ENCODE data around the gene UNC5B. TPM values are rescaled to one million over a fixed set of nuclear protein-coding genes. Genes with fewer than 3 reads are reported as not detected.

UNC5B gene
- total RNA-seq, 4 donors from 2014 or later: 2.2 to 3.7 (median 3.2) TPM

DNA sequence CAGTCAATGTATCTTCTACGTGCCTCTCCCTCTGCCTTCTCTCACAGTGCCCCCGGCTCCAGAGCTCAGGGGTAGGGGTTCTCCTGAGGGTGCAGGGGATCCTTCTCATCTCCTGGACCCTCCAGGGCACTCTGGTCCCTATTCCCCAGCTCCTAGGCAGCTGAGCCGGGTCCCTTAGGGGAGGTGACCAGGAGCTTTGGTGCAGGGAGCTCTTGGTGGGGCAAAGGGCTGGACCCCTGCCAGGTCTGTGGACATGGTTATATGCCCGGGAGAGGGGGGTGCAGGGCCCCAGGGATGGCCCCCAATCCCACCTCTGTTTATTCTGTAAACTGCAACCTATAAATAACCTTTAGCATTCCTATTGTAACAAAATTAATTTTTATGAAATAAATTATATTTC, 90.1 kb downstream of the UNC5B start:
- WGBS, 2 donors (ENCODE audit: low coverage in 1 of 2): 20% methylated on average over 1 of the region's 4 CpGs; no CpG with 5 or more reads in 1 of the 2 donors

GRCh38 chr10:71302874-71303568, 90.7 kb downstream of the UNC5B start:
- no peak for ATAC-seq
- no peaks in the 10 kb centered on the region for H3K9me3 ChIP-seq
- H3K27ac ChIP-seq: no peak overlapping the region
- H3K4me3 ChIP-seq: no peak overlapping the region
- 46 to 82% methylated on average over 4 to 8 of the region's 8 CpGs for WGBS, 2 donors (ENCODE audit: low coverage in 1 of 2)
- H3K27me3 ChIP-seq: no peaks in the 10 kb centered on the region
- peaks cover 0 to 10% of the 10 kb centered on the region in 2 donors for H3K36me3 ChIP-seq
- TF ChIP-seq EP300 (IDR thresholded peaks at IDR 0.05) (no peak), CTCF (IDR thresholded peaks at IDR 0.05) (peak in 3 of 4 experiments; percentile 32 to 59 (median 42))
- H3K4me1 ChIP-seq: no peaks in the 10 kb centered on the region

More for the DNA sequence above, 90.1 kb downstream of the UNC5B start:
- no peak for ATAC-seq
- H3K36me3 ChIP-seq: peaks cover 0 to 10% of the 10 kb centered on the region in 2 donors
- no peaks in the 10 kb centered on the region for H3K9me3 ChIP-seq
- H3K27me3 ChIP-seq: no peaks in the 10 kb centered on the region
- H3K4me1 ChIP-seq: no peaks in the 10 kb centered on the region
- H3K27ac ChIP-seq: no peak overlapping the region
- H3K4me3 ChIP-seq: no peak overlapping the region
- TF ChIP-seq EP300 (IDR thresholded peaks at IDR 0.05) (no peak), POLR2AphosphoS5 (IDR thresholded peaks at IDR 0.05) (no peak), POLR2A (IDR thresholded peaks at IDR 0.05) (no peak), CTCF (IDR thresholded peaks at IDR 0.05) (no peak)

GRCh38 chr10:71303569-71303907, 91.2 kb downstream of the UNC5B start:
- TF ChIP-seq EP300 (IDR thresholded peaks at IDR 0.05) (no peak), POLR2AphosphoS5 (IDR thresholded peaks at IDR 0.05) (no peak), CTCF (IDR thresholded peaks at IDR 0.05) (no peak)
- Histone ChIP-seq H3K27ac (no peak overlapping the region), H3K4me1 (no peaks in the 10 kb centered on the region), H3K36me3 (peaks cover 0 to 10% of the 10 kb centered on the region in 2 donors), H3K27me3 (no peaks in the 10 kb centered on the region), H3K4me3 (no peak overlapping the region), H3K9me3 (no peaks in the 10 kb centered on the region)
- 0 to 40% methylated on average over 1 of the region's 1 CpG for WGBS, 2 donors (ENCODE audit: low coverage in 1 of 2)
- ATAC-seq: no peak

DNA sequence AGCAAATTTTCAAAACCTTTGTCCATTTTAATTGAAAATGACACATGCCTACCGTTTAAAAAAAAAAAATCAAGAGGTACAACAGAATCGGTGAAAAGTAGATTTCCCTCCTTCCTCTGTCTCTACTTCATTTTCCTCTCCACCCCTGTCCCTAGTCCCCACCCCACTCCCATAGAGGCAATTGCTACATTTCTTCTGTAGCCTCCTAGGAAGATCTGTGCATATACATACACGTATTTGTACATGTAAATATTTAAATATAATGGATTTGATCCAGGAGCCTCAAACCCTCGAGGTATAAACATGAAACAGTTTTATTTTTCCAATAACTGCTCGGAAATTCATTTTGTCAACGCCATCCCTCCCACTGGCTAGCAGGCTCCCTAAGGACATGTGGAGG, 92.5 kb downstream of the UNC5B start:
- 56 to 57% methylated on average over 6 of the region's 6 CpGs for WGBS, 2 donors (ENCODE audit: low coverage in 1 of 2)

More for the DNA sequence above, 92.5 kb downstream of the UNC5B start:
- no peaks in the 10 kb centered on the region for H3K27me3 ChIP-seq
- H3K36me3 ChIP-seq: no peaks in the 10 kb centered on the region
- no peak for ATAC-seq
- no peaks in the 10 kb centered on the region for H3K9me3 ChIP-seq
- no peak overlapping the region for H3K4me3 ChIP-seq
- TF ChIP-seq POLR2A (IDR thresholded peaks at IDR 0.05) (no peak), EP300 (IDR thresholded peaks at IDR 0.05) (no peak), CTCF (IDR thresholded peaks at IDR 0.05) (no peak), POLR2AphosphoS5 (IDR thresholded peaks at IDR 0.05) (no peak)
- H3K27ac ChIP-seq: no peak overlapping the region
- H3K4me1 ChIP-seq: no peaks in the 10 kb centered on the region

Data from gastroesophageal sphincter (tissue), 4 donors.